Panc1 (cell line): ENCODE data around the gene ABCC4.

Source experiments
- POLR2AphosphoS5 ChIP-seq: IDR thresholded peaks from 2 replicates; pipeline ENCODE4 v1.6.1; 2012; ENCODE audit warnings: mild to moderate bottlenecking, low read depth, low read length, moderate library complexity
- SIN3A ChIP-seq: IDR thresholded peaks from 2 replicates; pipeline ENCODE4 v1.6.1; 2012; ENCODE audit warnings: low read depth, mild to moderate bottlenecking, low read length, moderate library complexity, borderline replicate concordance; ENCODE audit not compliant: insufficient read depth
- TF ChIP-seq, protein P1 (sequence below): fragments of 450-650 bp; IDR thresholded peaks from 2 replicates; pipeline ENCODE4 v1.5.1; 2017; ENCODE audit warnings: mild to moderate bottlenecking
- TF ChIP-seq, protein P2 (sequence below), 2 experiments: IDR thresholded peaks; 2 replicates each; pipeline ENCODE4 v1.6.1; 2011 to 2012; ENCODE audit warnings: low read depth in 2 of 2, control low read depth in 1 of 2, low read length in 1 of 2, mild to moderate bottlenecking in 1 of 2, moderate library complexity in 1 of 2; ENCODE audit not compliant: insufficient read depth in 1 of 2

DNA sequence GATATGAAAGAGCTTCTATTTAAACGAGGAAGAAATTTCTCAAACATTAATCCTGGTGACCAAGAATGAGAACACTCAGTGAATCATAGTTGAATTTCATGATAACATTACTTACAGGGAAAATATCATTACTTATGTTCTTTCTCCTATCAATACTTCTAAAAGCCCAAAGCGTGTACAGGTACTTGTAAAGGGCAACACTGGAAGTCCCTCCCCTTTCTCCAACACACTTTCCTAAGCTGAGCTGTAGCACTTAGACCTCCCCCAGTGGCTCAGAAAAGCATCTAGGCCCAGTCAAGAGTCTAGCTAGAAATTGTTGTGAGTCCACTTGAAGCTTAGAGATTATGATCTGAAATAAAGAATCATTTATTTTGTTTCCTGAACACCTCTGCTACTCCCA is 150.7 kb downstream of the ABCC4 start:
- TF ChIP-seq, protein P1, sequence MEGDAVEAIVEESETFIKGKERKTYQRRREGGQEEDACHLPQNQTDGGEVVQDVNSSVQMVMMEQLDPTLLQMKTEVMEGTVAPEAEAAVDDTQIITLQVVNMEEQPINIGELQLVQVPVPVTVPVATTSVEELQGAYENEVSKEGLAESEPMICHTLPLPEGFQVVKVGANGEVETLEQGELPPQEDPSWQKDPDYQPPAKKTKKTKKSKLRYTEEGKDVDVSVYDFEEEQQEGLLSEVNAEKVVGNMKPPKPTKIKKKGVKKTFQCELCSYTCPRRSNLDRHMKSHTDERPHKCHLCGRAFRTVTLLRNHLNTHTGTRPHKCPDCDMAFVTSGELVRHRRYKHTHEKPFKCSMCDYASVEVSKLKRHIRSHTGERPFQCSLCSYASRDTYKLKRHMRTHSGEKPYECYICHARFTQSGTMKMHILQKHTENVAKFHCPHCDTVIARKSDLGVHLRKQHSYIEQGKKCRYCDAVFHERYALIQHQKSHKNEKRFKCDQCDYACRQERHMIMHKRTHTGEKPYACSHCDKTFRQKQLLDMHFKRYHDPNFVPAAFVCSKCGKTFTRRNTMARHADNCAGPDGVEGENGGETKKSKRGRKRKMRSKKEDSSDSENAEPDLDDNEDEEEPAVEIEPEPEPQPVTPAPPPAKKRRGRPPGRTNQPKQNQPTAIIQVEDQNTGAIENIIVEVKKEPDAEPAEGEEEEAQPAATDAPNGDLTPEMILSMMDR, result no peak
- TF ChIP-seq, protein P2, sequence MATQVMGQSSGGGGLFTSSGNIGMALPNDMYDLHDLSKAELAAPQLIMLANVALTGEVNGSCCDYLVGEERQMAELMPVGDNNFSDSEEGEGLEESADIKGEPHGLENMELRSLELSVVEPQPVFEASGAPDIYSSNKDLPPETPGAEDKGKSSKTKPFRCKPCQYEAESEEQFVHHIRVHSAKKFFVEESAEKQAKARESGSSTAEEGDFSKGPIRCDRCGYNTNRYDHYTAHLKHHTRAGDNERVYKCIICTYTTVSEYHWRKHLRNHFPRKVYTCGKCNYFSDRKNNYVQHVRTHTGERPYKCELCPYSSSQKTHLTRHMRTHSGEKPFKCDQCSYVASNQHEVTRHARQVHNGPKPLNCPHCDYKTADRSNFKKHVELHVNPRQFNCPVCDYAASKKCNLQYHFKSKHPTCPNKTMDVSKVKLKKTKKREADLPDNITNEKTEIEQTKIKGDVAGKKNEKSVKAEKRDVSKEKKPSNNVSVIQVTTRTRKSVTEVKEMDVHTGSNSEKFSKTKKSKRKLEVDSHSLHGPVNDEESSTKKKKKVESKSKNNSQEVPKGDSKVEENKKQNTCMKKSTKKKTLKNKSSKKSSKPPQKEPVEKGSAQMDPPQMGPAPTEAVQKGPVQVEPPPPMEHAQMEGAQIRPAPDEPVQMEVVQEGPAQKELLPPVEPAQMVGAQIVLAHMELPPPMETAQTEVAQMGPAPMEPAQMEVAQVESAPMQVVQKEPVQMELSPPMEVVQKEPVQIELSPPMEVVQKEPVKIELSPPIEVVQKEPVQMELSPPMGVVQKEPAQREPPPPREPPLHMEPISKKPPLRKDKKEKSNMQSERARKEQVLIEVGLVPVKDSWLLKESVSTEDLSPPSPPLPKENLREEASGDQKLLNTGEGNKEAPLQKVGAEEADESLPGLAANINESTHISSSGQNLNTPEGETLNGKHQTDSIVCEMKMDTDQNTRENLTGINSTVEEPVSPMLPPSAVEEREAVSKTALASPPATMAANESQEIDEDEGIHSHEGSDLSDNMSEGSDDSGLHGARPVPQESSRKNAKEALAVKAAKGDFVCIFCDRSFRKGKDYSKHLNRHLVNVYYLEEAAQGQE (IDR thresholded peaks at IDR 0.05; ENCODE audit: insufficient read depth in 1 of 2, low read depth in 2 of 2, low read length in 1 of 2), result no peak
- TF ChIP-seq POLR2AphosphoS5, result no peak
- TF ChIP-seq SIN3A, result no peak
